Measurements from ENCODE around the gene MRPL12. TPM values are rescaled to one million over a fixed set of nuclear protein-coding genes. Genes with fewer than 3 reads are reported as not detected.

The MRPL12 gene
- total and polyA plus RNA-seq, 2 of the 8 experiments (the other 6 are each of a cell fraction or from before 2014, with no cell fraction given): 120 to 141 TPM

GRCh38 chr17:81711814-81712467 is 8.8 kb downstream of the MRPL12 start, which contains the start of gene SLC25A10 (continued):
- no peak for TF ChIP-seq USF2 (IDR thresholded peaks at IDR 0.05; ENCODE audit: low read length)
- TF ChIP-seq TBP (IDR thresholded peaks at IDR 0.05; ENCODE audit: low read depth, low read length): no peak
